ENCODE measurements around the gene WDR1. TPM values are rescaled to one million over a fixed set of nuclear protein-coding genes. Genes with fewer than 3 reads are reported as not detected.
A peak's percentile ranks its signal among the peaks of the same experiment; 100 is the strongest.

Gene WDR1
- total RNA-seq, 2 donors from 2014 or later = 550 to 559 TPM

GRCh38 chr4:10124167-10124930, 7.8 kb upstream of the WDR1 start:
- Mint-ChIP-seq H3K4me1 (ENCODE audit: low read depth in 2 of 2) (peaks cover 12 to 14% of the 10 kb centered on the region in 2 donors), H3K9me3 (no peaks in the 10 kb centered on the region), H3K27ac (no peak overlapping the region), H3K36me3 (no peaks in the 10 kb centered on the region), H3K27me3 (peaks cover 0 to 4% of the 10 kb centered on the region in 2 donors), H3K4me3 (no peak overlapping the region)
- DNase-seq (ENCODE audit: low spot score) (no peak), ATAC-seq (no peak)

DNA sequence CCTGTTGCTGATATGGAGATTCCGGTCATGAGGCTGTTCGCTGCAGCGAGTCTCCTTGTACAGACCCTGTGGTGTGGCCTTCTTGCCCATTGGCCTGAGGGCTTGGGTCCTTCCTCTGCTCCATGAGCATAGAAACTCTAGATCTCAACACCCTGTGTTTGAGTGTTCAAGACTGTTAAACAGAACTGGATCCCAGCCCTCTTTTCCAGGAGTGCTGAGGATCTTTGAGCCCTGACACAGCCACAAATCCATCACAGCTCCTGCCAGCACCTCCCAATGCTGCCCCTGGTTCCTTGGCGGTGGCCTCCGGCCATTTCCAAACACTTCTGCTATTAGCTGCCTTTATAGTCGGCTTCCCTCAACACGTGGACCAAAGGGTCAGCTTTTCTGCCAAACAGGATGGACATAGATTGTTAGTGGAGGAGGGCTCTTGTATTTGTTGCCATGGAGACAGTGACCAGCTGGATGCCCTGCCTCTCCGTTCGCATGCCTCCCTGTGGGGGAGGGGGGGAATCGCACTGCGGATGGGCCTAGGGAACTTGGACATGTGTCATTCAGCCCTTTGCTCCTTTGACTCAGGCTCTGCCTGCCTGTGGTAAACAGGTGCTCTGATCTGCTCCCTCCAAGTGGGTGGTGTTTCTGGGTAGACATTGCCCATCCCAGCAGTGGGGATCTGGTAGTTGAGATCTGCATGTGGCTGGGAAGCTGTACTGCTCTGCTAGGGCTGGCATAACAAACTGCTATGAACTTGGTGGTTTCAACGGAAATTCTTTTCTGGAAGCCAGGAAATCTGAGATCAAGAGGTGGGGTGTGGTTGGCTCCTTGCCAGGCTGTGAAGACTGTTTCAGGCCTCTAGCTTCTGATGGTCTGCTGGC, 6.9 kb upstream of the WDR1 start:
- no peaks in the 10 kb centered on the region for H3K36me3 Mint-ChIP-seq
- H3K27ac Mint-ChIP-seq = no peak overlapping the region
- DNase-seq (ENCODE audit: low spot score) = no peak
- H3K4me3 Mint-ChIP-seq = no peak overlapping the region
- ATAC-seq = no peak
- no peaks in the 10 kb centered on the region for H3K9me3 Mint-ChIP-seq
- peaks cover 0 to 4% of the 10 kb centered on the region in 2 donors for H3K27me3 Mint-ChIP-seq
- H3K4me1 Mint-ChIP-seq (ENCODE audit: low read depth in 2 of 2) = peaks cover 12 to 20% of the 10 kb centered on the region in 2 donors

DNA sequence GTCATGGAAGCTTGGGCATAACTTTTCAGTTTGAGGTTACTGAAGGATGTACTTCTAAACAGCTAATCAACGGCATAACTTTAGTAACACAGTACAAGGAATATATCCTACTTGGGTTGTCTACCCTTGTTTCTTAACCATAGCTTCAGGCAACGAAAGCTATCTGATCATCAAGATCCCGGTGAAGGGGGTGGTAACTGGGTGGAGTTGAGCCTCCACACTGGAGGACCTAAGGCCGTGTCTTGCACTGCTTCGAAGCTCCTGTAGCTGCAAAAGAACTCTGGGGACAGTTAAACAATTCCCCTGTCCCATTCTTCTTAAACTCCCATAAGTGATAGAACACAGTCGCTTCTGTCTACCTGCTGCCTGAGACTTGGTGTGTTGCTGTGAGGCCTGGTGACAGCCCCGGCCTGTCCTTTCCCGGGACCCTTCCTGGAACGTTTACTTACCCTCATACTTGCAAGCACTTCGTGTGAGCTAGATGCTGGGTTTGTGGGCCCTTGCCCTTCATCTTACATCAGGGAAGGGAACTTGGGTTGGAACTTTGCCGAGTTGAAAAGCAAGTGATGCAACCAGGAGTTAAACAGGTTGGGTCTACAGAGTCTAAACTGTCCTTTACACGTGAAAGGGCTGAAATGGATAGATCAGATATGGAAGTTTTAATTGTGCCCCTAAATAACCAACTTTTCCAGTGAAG, 5.8 kb upstream of the WDR1 start:
- Mint-ChIP-seq H3K36me3 (no peaks in the 10 kb centered on the region), H3K9me3 (no peaks in the 10 kb centered on the region), H3K4me1 (ENCODE audit: low read depth in 2 of 2) (peaks cover 22 to 29% of the 10 kb centered on the region in 2 donors), H3K27ac (no peak overlapping the region), H3K4me3 (no peak overlapping the region), H3K27me3 (peaks cover 0 to 4% of the 10 kb centered on the region in 2 donors)
- ATAC-seq (no peak), DNase-seq (ENCODE audit: low spot score) (no peak)

DNA sequence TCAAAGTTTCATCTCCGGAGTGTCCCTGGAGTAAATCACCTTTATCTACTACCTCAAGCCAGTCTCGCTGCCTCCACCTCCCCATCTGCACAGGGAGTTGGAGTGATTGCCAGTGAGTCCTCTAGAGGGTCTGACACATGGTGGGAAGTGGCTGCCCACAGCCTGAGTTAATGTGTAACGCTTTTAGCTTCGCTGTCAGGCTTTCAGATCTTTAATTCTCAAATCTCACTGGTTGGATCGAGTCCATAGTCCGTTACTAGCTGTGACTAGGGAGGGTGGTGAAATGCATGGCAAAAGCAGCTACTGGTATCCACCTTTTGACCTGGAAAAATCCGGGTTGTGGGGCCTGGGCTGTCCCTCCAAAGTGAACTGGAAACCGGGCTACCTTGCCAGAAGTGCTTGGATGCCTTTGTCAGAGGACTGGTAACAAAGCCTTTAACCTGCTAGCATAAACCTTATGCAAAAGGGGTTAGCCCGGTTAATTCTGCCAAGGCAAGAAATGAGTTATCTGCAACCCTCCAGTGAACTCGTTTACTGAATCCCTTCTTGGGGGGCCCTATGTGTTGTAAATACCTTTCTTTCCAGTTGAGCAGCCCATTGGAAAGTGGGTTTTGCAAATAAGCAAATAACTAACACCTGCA, 5.1 kb upstream of the WDR1 start:
- Mint-ChIP-seq H3K27me3 (peaks cover 0 to 4% of the 10 kb centered on the region in 2 donors), H3K9me3 (no peaks in the 10 kb centered on the region), H3K27ac (no peak overlapping the region), H3K4me1 (ENCODE audit: low read depth in 2 of 2) (peaks cover 28 to 35% of the 10 kb centered on the region in 2 donors), H3K4me3 (no peak overlapping the region), H3K36me3 (no peaks in the 10 kb centered on the region)
- DNase-seq (ENCODE audit: low spot score) (no peak), ATAC-seq (no peak)

GRCh38 chr4:10120943-10121567, 4.5 kb upstream of the WDR1 start:
- Mint-ChIP-seq H3K27ac (no peak overlapping the region), H3K36me3 (no peaks in the 10 kb centered on the region), H3K27me3 (peaks cover 0 to 4% of the 10 kb centered on the region in 2 donors), H3K4me3 (no peak overlapping the region), H3K4me1 (ENCODE audit: low read depth in 2 of 2) (peaks cover 28 to 35% of the 10 kb centered on the region in 2 donors), H3K9me3 (no peaks in the 10 kb centered on the region)
- ATAC-seq = no peak
- DNase-seq (ENCODE audit: low spot score) = no peak

- Mint-ChIP-seq H3K4me3 (no peak overlapping the region), H3K4me1 (ENCODE audit: low read depth in 2 of 2) (peaks cover 34 to 43% of the 10 kb centered on the region in 2 donors), H3K9me3 (no peaks in the 10 kb centered on the region), H3K36me3 (peaks cover 11% of the 10 kb centered on the region), H3K27me3 (peaks cover 0 to 1% of the 10 kb centered on the region in 2 donors), H3K27ac (no peak overlapping the region)
- ATAC-seq = no peak
- no peak for DNase-seq (ENCODE audit: low spot score)
Measured at GRCh38 chr4:10119773-10120172, 3.2 kb upstream of the WDR1 start.

DNA sequence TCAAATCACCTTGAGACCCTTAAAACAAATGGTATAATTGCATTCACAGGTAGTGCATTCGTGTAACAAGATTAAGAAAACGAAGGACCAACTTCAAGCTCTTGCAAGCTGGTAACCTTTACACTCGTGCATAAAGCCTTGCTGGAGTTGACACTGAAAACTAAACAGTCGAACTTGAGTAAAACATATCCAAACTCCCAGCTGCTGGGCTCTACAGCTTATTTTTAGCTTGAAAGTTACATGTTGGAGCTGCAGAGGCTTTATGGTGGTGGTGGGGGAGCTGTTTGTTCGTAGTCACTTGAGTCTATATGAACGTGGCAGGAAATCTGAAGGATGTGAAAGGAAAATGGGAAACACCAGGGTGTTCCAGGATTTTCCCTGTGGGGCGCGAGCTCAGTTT, 2.7 kb upstream of the WDR1 start:
- peak overlapping the region; percentile 98 to 99 for H3K27ac Mint-ChIP-seq
- H3K4me3 Mint-ChIP-seq = no peak overlapping the region

DNA sequence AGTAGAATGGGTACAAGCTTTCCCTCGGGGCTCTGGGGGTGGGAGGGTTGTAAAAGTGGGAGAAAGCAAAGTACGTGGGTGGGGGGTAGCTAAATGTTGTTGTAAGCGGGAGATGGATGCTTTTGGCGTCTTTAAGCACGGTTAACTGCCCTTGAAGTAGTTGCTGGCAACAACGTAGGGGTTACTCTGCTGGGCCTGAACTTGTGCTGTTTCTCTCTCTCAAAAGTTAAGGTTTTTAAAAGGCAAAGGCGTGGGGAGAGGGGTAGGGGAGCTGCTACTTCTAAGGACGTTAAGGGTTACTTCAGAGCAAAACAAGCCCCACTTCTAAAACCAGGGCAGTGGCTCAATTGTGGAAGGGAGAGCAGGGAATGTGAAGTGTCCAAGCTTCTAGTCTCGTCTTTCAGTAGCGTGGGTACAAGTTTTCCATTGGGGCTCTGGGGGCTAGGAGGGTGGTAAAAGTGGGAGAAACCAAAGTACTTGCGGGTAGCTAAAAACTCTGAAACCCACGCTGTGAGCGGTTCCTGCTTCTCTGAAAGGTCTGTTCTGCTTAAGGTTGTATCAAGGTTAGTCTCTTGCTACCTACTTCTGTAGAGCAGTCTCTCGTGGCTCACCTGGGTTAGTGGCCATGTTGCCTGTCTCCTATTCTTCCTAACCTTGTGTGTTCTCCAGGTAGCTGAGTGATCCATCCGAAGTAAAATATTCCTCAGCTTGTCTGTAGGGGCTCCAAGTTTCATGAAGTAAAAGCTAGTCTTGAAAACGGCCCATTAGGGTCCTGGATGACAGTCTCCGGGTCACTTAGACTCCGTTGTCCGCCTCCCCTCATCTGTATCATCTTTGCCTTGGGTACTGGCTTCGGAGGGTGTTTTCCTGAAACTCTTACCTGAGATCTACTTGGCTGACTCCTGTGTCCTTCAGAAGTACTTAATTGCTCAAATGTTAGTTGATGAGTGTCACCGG, 1.7 kb upstream of the WDR1 start:
- Mint-ChIP-seq H3K27ac (peak overlapping the region; percentile 98 to 99), H3K36me3 (peaks cover 22% of the 10 kb centered on the region), H3K4me3 (peak overlapping the region; percentile 93), H3K27me3 (no peaks in the 10 kb centered on the region), H3K4me1 (ENCODE audit: low read depth in 2 of 2) (peaks cover 37 to 40% of the 10 kb centered on the region in 2 donors), H3K9me3 (no peaks in the 10 kb centered on the region)
- ATAC-seq = no peak
- no peak for DNase-seq (ENCODE audit: low spot score)

More for the DNA sequence above, 2.7 kb upstream of the WDR1 start:
- DNase-seq (ENCODE audit: low spot score) (no peak), ATAC-seq (no peak)
- H3K4me1 Mint-ChIP-seq (ENCODE audit: low read depth in 2 of 2) = peaks cover 36 to 41% of the 10 kb centered on the region in 2 donors
- no peaks in the 10 kb centered on the region for H3K27me3 Mint-ChIP-seq
- H3K36me3 Mint-ChIP-seq = peaks cover 13% of the 10 kb centered on the region
- no peaks in the 10 kb centered on the region for H3K9me3 Mint-ChIP-seq

GRCh38 chr4:10117359-10118047, 904 bp upstream of the WDR1 start:
- Mint-ChIP-seq H3K36me3 (peaks cover 27% of the 10 kb centered on the region), H3K27ac (peak overlapping the region; percentile 98 to 99), H3K4me1 (ENCODE audit: low read depth in 2 of 2) (peaks cover 43 to 47% of the 10 kb centered on the region in 2 donors), H3K4me3 (peak overlapping the region; percentile 93), H3K27me3 (no peaks in the 10 kb centered on the region), H3K9me3 (no peaks in the 10 kb centered on the region)
- DNase-seq (ENCODE audit: low spot score) = no peak
- no peak for ATAC-seq

- H3K27ac Mint-ChIP-seq = peak overlapping the region; percentile 90 to 94
- no peaks in the 10 kb centered on the region for H3K9me3 Mint-ChIP-seq
- peaks cover 58 to 60% of the 10 kb centered on the region in 2 donors for H3K4me1 Mint-ChIP-seq (ENCODE audit: low read depth in 2 of 2)
- H3K27me3 Mint-ChIP-seq = no peaks in the 10 kb centered on the region
- ATAC-seq = peak; percentile 54 to 66
- peak overlapping the region; percentile 93 for H3K4me3 Mint-ChIP-seq
- peaks cover 27% of the 10 kb centered on the region for H3K36me3 Mint-ChIP-seq
- peak; percentile 82 for DNase-seq (ENCODE audit: low spot score)
Measured at GRCh38 chr4:10115797-10116568, 616 bp downstream of the WDR1 start.

- Mint-ChIP-seq H3K9me3 (no peaks in the 10 kb centered on the region), H3K36me3 (peaks cover 27% of the 10 kb centered on the region), H3K27ac (peak overlapping the region; percentile 90 to 94), H3K4me1 (ENCODE audit: low read depth in 2 of 2) (peaks cover 64 to 65% of the 10 kb centered on the region in 2 donors), H3K4me3 (peak overlapping the region; percentile 91), H3K27me3 (no peaks in the 10 kb centered on the region)
- DNase-seq (ENCODE audit: low spot score) = no peak
- no peak for ATAC-seq
Measured at GRCh38 chr4:10115271-10115796, 1.3 kb downstream of the WDR1 start.
